Osteoblast (primary cell): ENCODE measurements around the gene KCNC2. TPM values are rescaled to one million over a fixed set of nuclear protein-coding genes. Genes with fewer than 3 reads are reported as not detected.

Experiments used
- DNase-seq: peaks from one replicate; pipeline ENCODE4 v3.0.0; 2011; ENCODE audit warnings: low spot score, mixed read lengths; ENCODE audit not compliant: insufficient read length; ENCODE audit errors: missing footprints
- H2AFZ ChIP-seq: 2 replicates; pipeline ENCODE4 v1.6.0; 2011; ENCODE audit warnings: mild to moderate bottlenecking, low read length
- H3K27ac ChIP-seq: 2 replicates; pipeline ENCODE4 v1.5.1; 2011; ENCODE audit warnings: mild to moderate bottlenecking, low read depth, low read length, moderate library complexity
- H3K27me3 ChIP-seq: 2 replicates; pipeline ENCODE4 v1.6.0; 2012; ENCODE audit warnings: mild to moderate bottlenecking, control low read depth, inconsistent platforms, low read length, moderate library complexity; ENCODE audit not compliant: insufficient read depth
- H3K36me3 ChIP-seq: 2 replicates; pipeline ENCODE4 v1.5.1; 2011; ENCODE audit warnings: mild to moderate bottlenecking, low read length, control low read depth, moderate library complexity; ENCODE audit not compliant: insufficient read depth
- H3K4me1 ChIP-seq: 2 replicates; pipeline ENCODE4 v1.5.1; 2011; ENCODE audit warnings: mild to moderate bottlenecking, low read length, control low read depth, moderate library complexity; ENCODE audit not compliant: insufficient read depth
- H3K4me2 ChIP-seq: 2 replicates; pipeline ENCODE4 v1.6.0; 2011; ENCODE audit warnings: mild to moderate bottlenecking, low read length; ENCODE audit not compliant: insufficient read depth
- H3K4me3 ChIP-seq: fragments of 200-600 bp; sonication (generic); 3 replicates; pipeline ENCODE4 v1.5.1; 2012; ENCODE audit warnings: mild to moderate bottlenecking, low read length, inconsistent platforms; ENCODE audit not compliant: insufficient read depth
- H3K79me2 ChIP-seq: 2 replicates; pipeline ENCODE4 v1.6.0; 2012; ENCODE audit warnings: mild to moderate bottlenecking, low read length, control low read depth, inconsistent platforms; ENCODE audit not compliant: insufficient read depth
- H3K9me3 ChIP-seq: 2 replicates; pipeline ENCODE4 v1.5.1; 2011; ENCODE audit warnings: low read depth, low read length, control low read depth
- H4K20me1 ChIP-seq: 2 replicates; pipeline ENCODE4 v1.6.0; 2012; ENCODE audit warnings: mild to moderate bottlenecking, low read length, control low read depth; ENCODE audit not compliant: insufficient read depth
- CTCF ChIP-seq: IDR thresholded peaks from 2 replicates; pipeline ENCODE4 v1.5.1; 2011; ENCODE audit warnings: mild to moderate bottlenecking, low read depth, low read length, moderate library complexity; ENCODE audit errors: extremely low read depth
- total RNA-seq: library from RNA; depleted of rRNA; stranded (reverse); fragments of >200 nt; gene quantifications from 2 replicates; pipeline ENCODE4 v1.2.3, GENCODE V29; 2012

The KCNC2 gene
- total RNA-seq, 1 donor = not detected

- DNase-seq = no peak
- Histone ChIP-seq H3K27ac (no peak overlapping the region), H3K9me3 (no peaks in the 10 kb centered on the region), H3K79me2 (no peaks in the 10 kb centered on the region), H3K4me1 (no peaks in the 10 kb centered on the region), H3K4me2 (no peak overlapping the region), H4K20me1 (no peaks in the 10 kb centered on the region), H3K4me3 (no peak overlapping the region), H3K36me3 (no peaks in the 10 kb centered on the region), H2AFZ (no peak overlapping the region), H3K27me3 (no peaks in the 10 kb centered on the region)
- TF ChIP-seq CTCF = no peak
Observed at GRCh38 chr12:75120311-75120711, 89.3 kb downstream of the KCNC2 start.

- no peak for TF ChIP-seq CTCF
- Histone ChIP-seq H3K9me3 (no peaks in the 10 kb centered on the region), H3K36me3 (no peaks in the 10 kb centered on the region), H3K4me3 (no peak overlapping the region), H4K20me1 (no peaks in the 10 kb centered on the region), H3K27ac (no peak overlapping the region), H3K4me2 (no peak overlapping the region), H2AFZ (no peak overlapping the region), H3K79me2 (no peaks in the 10 kb centered on the region), H3K27me3 (no peaks in the 10 kb centered on the region), H3K4me1 (no peaks in the 10 kb centered on the region)
- no peak for DNase-seq
Observed at GRCh38 chr12:75116646-75117198, 92.9 kb downstream of the KCNC2 start.

- TF ChIP-seq CTCF = no peak
- H3K4me1 ChIP-seq = no peaks in the 10 kb centered on the region
- no peak overlapping the region for H2AFZ ChIP-seq
- H3K36me3 ChIP-seq = no peaks in the 10 kb centered on the region
- no peaks in the 10 kb centered on the region for H3K79me2 ChIP-seq
- H3K4me3 ChIP-seq = no peak overlapping the region
- H3K9me3 ChIP-seq = no peaks in the 10 kb centered on the region
- H3K27ac ChIP-seq = no peak overlapping the region
- no peaks in the 10 kb centered on the region for H4K20me1 ChIP-seq
- DNase-seq = no peak
- H3K4me2 ChIP-seq = no peak overlapping the region
- H3K27me3 ChIP-seq = no peaks in the 10 kb centered on the region
Observed at GRCh38 chr12:75115748-75116147, 93.9 kb downstream of the KCNC2 start.

GRCh38 chr12:75103822-75104221 lies 105.8 kb downstream of the KCNC2 start:
- no peak for TF ChIP-seq CTCF

More at GRCh38 chr12:75103822-75104221, 105.8 kb downstream of the KCNC2 start:
- H3K4me2 ChIP-seq = no peak overlapping the region
- no peaks in the 10 kb centered on the region for H3K36me3 ChIP-seq
- no peak overlapping the region for H3K27ac ChIP-seq
- no peak overlapping the region for H3K4me3 ChIP-seq
- no peaks in the 10 kb centered on the region for H3K4me1 ChIP-seq
- no peaks in the 10 kb centered on the region for H3K9me3 ChIP-seq
- H4K20me1 ChIP-seq = no peaks in the 10 kb centered on the region
- H3K79me2 ChIP-seq = no peaks in the 10 kb centered on the region
- H3K27me3 ChIP-seq = no peaks in the 10 kb centered on the region
- no peak overlapping the region for H2AFZ ChIP-seq
- no peak for DNase-seq
